Gastrocnemius medialis (tissue), 4 donors: ENCODE data around the gene NBPF1. TPM values are rescaled to one million over a fixed set of nuclear protein-coding genes. Genes with fewer than 3 reads are reported as not detected.
"Not testable (repeated sequence)": the region's sequence is repeated elsewhere in the genome, so short reads cannot be mapped to it uniquely, and the experiment has no call there.

Experiments used
- ATAC-seq, 2 donors: fragments of 150-250 bp; one replicate each; pipeline ENCODE4 v1.9.1; 2016
- DNase-seq, 2 donors: peaks; one replicate each; pipeline ENCODE4 v3.0.0-alpha.2; 2019
- H3K27ac ChIP-seq, 4 donors: fragments of 200-600 bp; sonication (generic); 1 replicate in 1 of 4; 2 replicates in 3 of 4; pipeline ENCODE4 v1.5.1; 2016 to 2018; ENCODE audit warnings: mild to moderate bottlenecking in 2 of 4, moderate library complexity in 1 of 4
- H3K27me3 ChIP-seq, 3 donors: fragments of 200-600 bp; sonication (generic) in 2 of 3; 1 replicate in 1 of 3; 2 replicates in 2 of 3; pipeline versions ENCODE4 v1.5.1 to v1.6.0; 2016 to 2019; ENCODE audit warnings: mild to moderate bottlenecking in 1 of 3, moderate library complexity in 1 of 3
- H3K36me3 ChIP-seq, 2 donors: fragments of 200-600 bp; sonication (generic) in 1 of 2; one replicate each; pipeline ENCODE4 v1.5.1; 2017 to 2018
- H3K4me1 ChIP-seq, 2 donors: fragments of 200-600 bp; sonication (generic) in 1 of 2; one replicate each; pipeline ENCODE4 v1.5.1; 2016 to 2017; ENCODE audit warnings: mild to moderate bottlenecking in 2 of 2
- H3K4me3 ChIP-seq, 4 donors: fragments of 200-600 bp; sonication (generic) in 3 of 4; 1 replicate in 1 of 4; 2 replicates in 3 of 4; pipeline ENCODE4 v1.5.1; 2016 to 2019; ENCODE audit warnings: mild to moderate bottlenecking in 2 of 4
- H3K9me3 ChIP-seq, 3 donors: fragments of 200-600 bp; sonication (generic) in 2 of 3; 1 replicate in 1 of 3; 2 replicates in 2 of 3; pipeline ENCODE4 v1.5.1; 2016 to 2019
- POLR2A ChIP-seq, 2 donors: fragments of 450-650 bp; IDR thresholded peaks; one replicate each; pipeline ENCODE4 v1.6.1; 2017; ENCODE audit warnings: antibody characterized with exemption in 2 of 2, mild to moderate bottlenecking in 2 of 2, moderate library complexity in 2 of 2
- in situ Hi-C, 4 donors: fragments of 200-750 bp; cut with MboI; loops; one replicate each; pipeline versions ENCODE4 v1.15.0 to v1.8.0; 2017; ENCODE audit warnings: low sequenced_read_pairs in 4 of 4
- intact Hi-C: fragments of 100-400 bp; cut with DNase I; formaldehyde crosslinking; loops from one replicate; pipeline ENCODE4 v1.15.1; 2023; ENCODE audit warnings: low total_unique reads
- total RNA-seq, 4 donors: library from RNA; depleted of rRNA; stranded (reverse); fragments of >200 nt; gene quantifications; one replicate each; pipeline versions ENCODE4 v1.1.0 to v1.2.3, GENCODE V29; 2016

Gene NBPF1
- total RNA-seq, 4 donors from 2014 or later, result 6.6 to 20.0 (median 11.2) TPM

DNA sequence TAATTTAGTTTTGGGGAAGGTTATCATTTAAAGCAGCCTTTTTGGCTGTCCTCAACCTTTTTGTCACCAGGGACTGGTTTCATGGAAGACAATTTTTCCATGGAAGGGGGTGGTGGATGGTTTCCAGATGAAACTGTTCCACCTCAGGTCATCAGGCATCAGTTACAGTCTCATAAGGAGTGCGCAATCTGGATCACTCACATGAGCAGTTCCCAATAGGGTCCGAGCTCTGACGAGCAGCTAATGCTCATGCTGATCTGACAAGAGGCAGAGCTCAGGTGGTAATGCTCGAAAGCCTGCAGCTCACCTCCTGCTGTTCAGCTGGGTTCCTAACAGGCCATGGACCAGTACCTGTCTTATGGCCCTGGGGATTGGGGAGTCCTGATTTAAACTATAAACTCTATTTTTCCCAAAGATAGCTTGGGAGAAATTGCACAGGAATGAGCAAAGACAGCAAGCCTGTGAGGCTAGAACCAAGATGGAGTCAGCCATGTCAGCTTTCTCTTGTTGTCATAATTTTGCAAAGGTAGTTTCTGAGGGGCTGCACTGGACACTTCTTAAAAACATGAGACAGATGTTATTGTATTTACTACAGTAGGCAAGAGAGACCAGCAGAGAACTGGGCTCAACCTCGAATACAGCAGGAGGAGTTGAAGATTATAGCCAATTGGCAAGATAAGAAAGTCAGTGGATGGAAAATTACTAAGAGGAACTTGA, 96.5 kb downstream of the NBPF1 start:
- intact Hi-C loops, result not testable (repeated sequence)
- in situ Hi-C loops, result loop anchor here in 1 of 4 donors (25.0 kb wide), 1 partner anchor 120 kb away; no protein-coding TSS in a partner anchor

DNA sequence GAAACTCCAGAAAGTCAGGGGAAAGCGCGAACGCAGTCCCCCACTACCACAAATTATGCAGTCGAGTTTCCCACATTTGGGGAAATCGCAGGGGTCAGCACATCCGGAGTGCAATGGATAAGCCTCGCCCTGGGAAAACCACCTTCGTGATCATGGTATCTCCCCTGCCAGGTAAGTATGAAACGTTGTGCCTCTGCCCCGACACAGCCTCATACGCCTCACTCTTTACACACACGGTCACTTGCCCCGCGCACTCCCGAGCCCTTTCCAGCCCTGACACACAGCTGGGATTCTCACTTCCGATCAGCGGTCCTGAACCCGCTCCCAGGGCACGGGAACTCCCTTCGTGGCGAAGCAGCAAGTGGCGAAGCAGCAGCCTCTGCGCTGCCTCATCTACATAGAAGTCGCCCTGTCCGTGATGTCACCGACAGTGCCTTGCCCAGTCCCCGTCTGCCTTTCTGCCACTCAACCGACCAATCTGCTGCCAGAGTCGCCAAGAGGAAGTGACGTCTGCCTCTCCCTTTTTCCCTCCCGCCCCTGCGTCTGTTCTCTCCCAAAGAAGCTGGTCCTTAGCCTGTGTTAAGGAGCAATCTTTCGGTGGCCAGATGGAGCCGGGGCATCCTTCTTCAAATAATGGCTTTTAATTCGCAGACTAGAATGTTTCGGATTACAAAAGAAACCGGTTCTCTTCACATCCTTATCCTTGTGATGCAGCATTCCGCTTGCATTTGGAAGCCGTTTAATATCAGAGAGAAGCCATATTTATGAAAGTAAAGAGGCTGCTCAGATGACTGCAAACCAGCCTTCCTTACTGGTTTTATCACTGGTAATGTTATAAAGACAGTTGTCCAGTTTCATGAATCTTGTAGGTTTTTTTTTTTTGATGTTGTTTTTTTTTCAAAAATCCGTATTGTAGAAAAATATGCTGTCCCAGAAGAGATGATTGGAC, 99.0 kb downstream of the NBPF1 start, which contains the start of gene RNU1-1:
Gene RNU1-1, minus strand, starts transcription at position 179 of the 949 bp plus-strand sequence.
- intact Hi-C loops, H3K9me3 ChIP-seq, H3K27me3 ChIP-seq, H3K36me3 ChIP-seq: not testable (repeated sequence)
- in situ Hi-C loops, result loop anchor here in 1 of 4 donors (25.0 kb wide), 1 partner anchor 123 kb away; no protein-coding TSS in a partner anchor
- TF ChIP-seq POLR2A (IDR thresholded peaks at IDR 0.05), result peak in 1 of 2 donors; percentile 81
- H3K4me3 ChIP-seq, result peak within 1 kb of the TSS; percentile 34 to 53 (median 47)
- ATAC-seq (peak; percentile 62 to 64), DNase-seq (peak; percentile 69 to 74)
- peaks cover 3 to 15% of the 10 kb centered on the region in 2 donors for H3K4me1 ChIP-seq
- peak within 1 kb of the TSS; percentile 74 to 89 (median 83) for H3K27ac ChIP-seq

More for the DNA sequence above, 96.5 kb downstream of the NBPF1 start:
- not testable (repeated sequence) for H3K27ac ChIP-seq, H3K4me1 ChIP-seq, ATAC-seq, H3K4me3 ChIP-seq, H3K9me3 ChIP-seq, H3K36me3 ChIP-seq, DNase-seq
- H3K27me3 ChIP-seq, result peaks cover 5 to 26% (median 15%) of the 10 kb centered on the region in 3 donors

DNA sequence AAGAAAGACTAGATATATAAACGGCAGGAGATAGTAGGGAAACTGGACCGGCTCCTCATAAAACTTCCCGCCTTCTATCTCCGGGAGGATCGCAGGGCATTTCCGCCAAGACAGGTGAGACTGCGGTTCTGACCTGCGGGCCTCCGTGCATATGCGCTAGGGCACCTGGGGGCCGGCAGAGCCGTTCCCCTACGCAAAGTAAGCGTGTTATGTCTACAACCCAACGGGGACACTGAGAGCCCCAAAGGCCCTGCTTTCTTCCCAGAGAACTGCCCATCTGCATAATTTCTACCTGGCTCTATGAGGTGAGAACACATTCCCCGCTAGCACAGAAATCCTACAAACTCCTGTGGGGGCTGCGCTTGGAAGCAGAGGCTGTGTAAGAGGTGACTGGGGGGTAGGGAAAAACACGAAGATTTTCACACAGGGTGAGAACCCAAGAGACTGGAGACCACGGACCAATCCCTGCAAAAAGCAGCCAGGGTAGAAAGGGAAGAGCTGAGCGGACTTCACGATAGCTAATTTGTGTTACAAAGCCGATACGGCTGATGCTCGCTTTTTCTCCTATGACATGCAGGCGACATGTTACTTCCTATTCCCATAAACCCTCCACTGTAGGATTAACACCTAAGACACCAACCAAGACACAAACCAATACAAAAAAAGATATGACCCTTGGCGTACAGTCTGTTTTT, 99.8 kb downstream of the NBPF1 start:
- in situ Hi-C loops, result loop anchor here in 1 of 4 donors (25.0 kb wide), 1 partner anchor 124 kb away; no protein-coding TSS in a partner anchor

DNA sequence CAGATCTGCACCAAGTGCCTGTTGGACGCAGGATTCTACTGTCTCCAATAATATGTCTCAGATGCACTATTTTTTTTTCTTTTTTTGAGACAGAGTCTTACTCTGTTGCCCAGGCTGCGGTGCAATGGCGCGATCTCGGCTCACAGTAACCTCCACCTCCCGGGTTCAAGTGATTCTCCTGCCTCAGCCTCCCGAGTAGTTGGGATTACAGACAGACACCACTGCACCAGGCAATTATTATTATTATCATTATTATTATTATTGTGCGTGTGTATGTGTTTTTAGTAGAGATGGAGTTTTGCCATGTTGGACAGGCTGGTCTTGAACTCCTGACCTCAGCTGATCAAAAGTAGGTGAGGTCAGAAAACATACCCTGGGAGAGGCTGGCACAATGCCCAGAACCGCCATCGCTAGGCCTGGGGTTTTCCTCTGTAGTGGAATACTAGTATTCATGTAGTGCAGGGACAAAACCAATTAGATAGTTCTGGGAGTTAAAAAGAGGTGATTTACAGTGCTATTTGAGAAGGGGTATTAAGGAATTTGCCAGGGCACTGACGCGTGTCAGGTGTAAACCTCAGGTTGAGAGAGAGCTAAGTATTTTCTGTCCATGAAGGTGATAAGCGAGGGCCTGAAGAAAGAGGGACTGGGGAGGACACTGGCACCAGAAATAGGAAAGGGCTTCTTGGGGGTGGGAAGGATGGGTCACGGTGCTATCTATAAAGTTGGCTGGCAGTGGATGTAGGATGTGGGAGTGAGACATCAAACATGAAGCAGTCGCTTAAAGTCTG, 100.5 kb downstream of the NBPF1 start:
- intact Hi-C loops, H3K36me3 ChIP-seq, H3K27me3 ChIP-seq, ATAC-seq, H3K4me3 ChIP-seq, DNase-seq, H3K9me3 ChIP-seq: not testable (repeated sequence)
- Histone ChIP-seq H3K27ac (peak overlapping the region in 3 of 4 donors; percentile 31 to 89 (median 67)), H3K4me1 (peaks cover 3 to 15% of the 10 kb centered on the region in 2 donors)
- in situ Hi-C loops, result loop anchor here in 1 of 4 donors (25.0 kb wide), 1 partner anchor 124 kb away; no protein-coding TSS in a partner anchor

More for the DNA sequence above, 99.8 kb downstream of the NBPF1 start:
- Histone ChIP-seq H3K4me1 (peaks cover 3 to 15% of the 10 kb centered on the region in 2 donors), H3K27ac (peak overlapping the region; percentile 67 to 89 (median 78)), H3K4me3 (peak overlapping the region in 3 of 4 donors; percentile 29 to 44 (median 43))
- H3K27me3 ChIP-seq, H3K9me3 ChIP-seq, DNase-seq, H3K36me3 ChIP-seq, intact Hi-C loops: not testable (repeated sequence)
- peak; percentile 98 to 100 for ATAC-seq

Other genes with a start within 250 kb of the NBPF1 start
- gene SZRD1, start 246.3 kb downstream of the NBPF1 start, total RNA-seq, result 100 to 1,000 TPM in 1 of 4 donors, 10 to 100 TPM in 3; 44.1 to 102 (median 83.1) TPM
- not detected for gene SPATA21, start 176.1 kb downstream of the NBPF1 start, total RNA-seq
- gene NECAP2, start 172.8 kb downstream of the NBPF1 start, total RNA-seq, result 10 to 100 TPM in 2 of 4 donors, 1 to 10 TPM in 2; 8.9 to 12.6 (median 10.4) TPM
- under 1 TPM in 1 of 4 donors, not detected in 3; under 0.01 TPM for gene RNU1-1, start 99.3 kb downstream of the NBPF1 start, total RNA-seq
- under 1 TPM in 1 of 4 donors, not detected in 3; under 0.01 TPM for gene RNU1-3, start 53.4 kb upstream of the NBPF1 start, total RNA-seq
- under 1 TPM in 1 of 4 donors, not detected in 3; under 0.01 TPM for gene RNU1-4, start 127.0 kb upstream of the NBPF1 start, total RNA-seq